PC-3 (cell line): ENCODE measurements around the gene EPB41L4B. TPM values are rescaled to one million over a fixed set of nuclear protein-coding genes. Genes with fewer than 3 reads are reported as not detected.

Source experiments
- ATAC-seq: fragments of 200-7000 bp; cut with Tn5 transposase; 2 replicates; pipeline ENCODE4 v1.9.1; 2020; ENCODE audit warnings: mild to moderate bottlenecking, moderate library complexity
- BruUV-seq: library from RNA; stranded (reverse); fragments of 400-500 nt; replicated peaks from 2 replicates; lab custom pipeline; 2021; lab: Mats Ljungman, UMichigan
- CTCF ChIA-PET: fragments of 300-600 bp; sonication (Branson Sonifier 250); formaldehyde crosslinking; loops from one replicate; lab custom pipeline; 2022; ENCODE audit warnings: antibody characterized with exemption; lab: Charles Lee
- POLR2A ChIA-PET: fragments of 300-600 bp; sonication (Branson Sonifier 250); formaldehyde crosslinking; loops from one replicate; lab custom pipeline; 2022; ENCODE audit warnings: antibody characterized with exemption; ENCODE audit not compliant: unreplicated experiment; lab: Charles Lee
- DNase-seq: peaks from one replicate; pipeline ENCODE4 v3.0.0-alpha.2; 2015
- H2AFZ ChIP-seq: fragments of 300-600 bp; sonication (generic); 2 replicates; pipeline ENCODE4 v1.6.0; 2016; ENCODE audit warnings: antibody characterized with exemption, low read length
- H3F3A ChIP-seq: fragments of 300-600 bp; sonication (generic); one replicate; pipeline ENCODE4 v1.6.0; 2017; ENCODE audit warnings: antibody characterized with exemption, low read length, control low read depth, mild to moderate bottlenecking; ENCODE audit not compliant: unreplicated experiment
- H3K27ac ChIP-seq: fragments of 300-600 bp; sonication (generic); 2 replicates; pipeline ENCODE4 v1.5.1; 2016; ENCODE audit warnings: mild to moderate bottlenecking, low read length
- H3K27me3 ChIP-seq: fragments of 300-600 bp; sonication (generic); 2 replicates; pipeline ENCODE4 v1.6.1; 2016; ENCODE audit warnings: low read length, mixed read lengths
- H3K36me3 ChIP-seq: fragments of 300-600 bp; sonication (generic); 2 replicates; pipeline ENCODE4 v1.6.1; 2016; ENCODE audit warnings: low read depth, mixed run types, low read length, mixed read lengths
- H3K4me1 ChIP-seq: fragments of 300-600 bp; sonication (generic); 2 replicates; pipeline ENCODE4 v1.5.1; 2016; ENCODE audit warnings: low read length; ENCODE audit not compliant: insufficient read depth
- H3K4me2 ChIP-seq: fragments of 300-600 bp; sonication (generic); 2 replicates; pipeline ENCODE4 v1.6.0; 2016; ENCODE audit warnings: low read length
- H3K4me3 ChIP-seq: fragments of 300-600 bp; sonication (generic); 2 replicates; pipeline ENCODE4 v1.5.1; 2016; ENCODE audit warnings: mild to moderate bottlenecking, low read length, mixed read lengths
- H3K79me2 ChIP-seq: fragments of 300-600 bp; sonication (generic); 2 replicates; pipeline ENCODE4 v1.6.1; 2017; ENCODE audit warnings: low read length, mixed read lengths
- H3K9ac ChIP-seq: fragments of 300-600 bp; sonication (generic); 2 replicates; pipeline ENCODE4 v1.6.0; 2016; ENCODE audit warnings: mild to moderate bottlenecking, low read length
- H3K9me2 ChIP-seq: fragments of 300-600 bp; sonication (generic); replicated peaks from 2 replicates; pipeline ENCODE4 v1.6.1; 2016; ENCODE audit warnings: mixed run types, low read length, mixed read lengths
- H3K9me3 ChIP-seq: fragments of 300-600 bp; sonication (generic); 2 replicates; pipeline ENCODE4 v1.6.1; 2016; ENCODE audit warnings: low read length, mixed read lengths
- H4K20me1 ChIP-seq: fragments of 300-600 bp; sonication (generic); 2 replicates; pipeline ENCODE4 v1.6.1; 2016; ENCODE audit warnings: low read length, mixed read lengths
- CTCF ChIP-seq: fragments of 300-600 bp; sonication (generic); conservative IDR thresholded peaks from 2 replicates; pipeline ENCODE4 v1.5.1; 2017; ENCODE audit warnings: antibody characterized with exemption, low read depth, mild to moderate bottlenecking, low read length
- EZH2 ChIP-seq: fragments of 300-600 bp; sonication (generic); IDR thresholded peaks from one replicate; pipeline ENCODE4 v1.6.1; 2017; ENCODE audit warnings: antibody characterized with exemption, mild to moderate bottlenecking, low read length; ENCODE audit not compliant: unreplicated experiment
- EZH2phosphoT487 ChIP-seq: fragments of 300-600 bp; sonication (generic); IDR thresholded peaks from 2 replicates; pipeline ENCODE4 v1.6.1; 2018; ENCODE audit warnings: mild to moderate bottlenecking, antibody characterized with exemption, low read length, borderline replicate concordance
- intact Hi-C: fragments of 100-400 bp; cut with micrococcal nuclease; formaldehyde crosslinking; loops from 2 replicates; pipeline ENCODE4 v1.9.0; 2023
- total RNA-seq: library from RNA; depleted of rRNA; stranded (reverse); fragments of >200 nt; gene quantifications from 2 replicates; pipeline ENCODE4 v1.2.3, GENCODE V29; 2014

The EPB41L4B gene
- total RNA-seq, 1 experiment from 2014 or later: 11.2 TPM

GRCh38 chr9:109182550-109182939, 138.3 kb downstream of the EPB41L4B start:
- Histone ChIP-seq H3K4me3 (no peak overlapping the region), H4K20me1 (no peaks in the 10 kb centered on the region), H3F3A (no peaks in the 10 kb centered on the region), H3K9me3 (no peaks in the 10 kb centered on the region), H3K27me3 (no peaks in the 10 kb centered on the region), H3K36me3 (no peaks in the 10 kb centered on the region), H3K4me1 (no peaks in the 10 kb centered on the region), H3K27ac (no peak overlapping the region), H3K9ac (no peak overlapping the region), H3K9me2 (no peaks in the 10 kb centered on the region), H3K4me2 (no peak overlapping the region), H3K79me2 (no peaks in the 10 kb centered on the region), H2AFZ (no peak overlapping the region)
- BruUV-seq: no TSS peak
- DNase-seq (no peak), ATAC-seq (no peak)
- POLR2A ChIA-PET: no interaction called here
- CTCF ChIA-PET: interaction anchor here (0.6 to 1.2 kb wide), 4 partner anchors 69 to 163 kb away, joined by 3 to 8 read pairs (median 4); no protein-coding TSS in a partner anchor
- intact Hi-C loops: loop anchor here (2.0 to 10.0 kb wide), 2 partner anchors 72 to 138 kb away; partner anchors contain the start of gene EPB41L4B
- TF ChIP-seq CTCF: no peak

- Histone ChIP-seq H3K79me2 (no peaks in the 10 kb centered on the region), H3K36me3 (no peaks in the 10 kb centered on the region), H3K4me3 (no peak overlapping the region), H3K27ac (no peak overlapping the region), H3F3A (no peaks in the 10 kb centered on the region), H3K4me1 (no peaks in the 10 kb centered on the region), H3K4me2 (no peak overlapping the region), H3K9me3 (no peaks in the 10 kb centered on the region), H2AFZ (no peak overlapping the region), H4K20me1 (no peaks in the 10 kb centered on the region), H3K27me3 (no peaks in the 10 kb centered on the region), H3K9me2 (no peaks in the 10 kb centered on the region), H3K9ac (no peak overlapping the region)
- ATAC-seq: no peak
- no TSS peak for BruUV-seq
- ChIA-PET CTCF (interaction anchor here (0.7 kb wide), 1 partner anchor 320 kb away, joined by 4 read pairs; no protein-coding TSS in a partner anchor), POLR2A (no interaction called here)
- TF ChIP-seq EZH2 (no peak), CTCF (no peak), EZH2phosphoT487 (no peak)
- intact Hi-C loops: loop anchor here (10.0 kb wide), 1 partner anchor 74 kb away; no protein-coding TSS in a partner anchor
- no peak for DNase-seq
Measured at GRCh38 chr9:109181284-109181683, 139.6 kb downstream of the EPB41L4B start.

- ATAC-seq (no peak), DNase-seq (no peak)
- CTCF ChIA-PET: no interaction called here
- Histone ChIP-seq H3F3A (no peaks in the 10 kb centered on the region), H3K4me3 (no peak overlapping the region), H3K4me2 (no peak overlapping the region), H3K36me3 (no peaks in the 10 kb centered on the region), H3K9me3 (no peaks in the 10 kb centered on the region), H3K4me1 (no peaks in the 10 kb centered on the region), H3K79me2 (no peaks in the 10 kb centered on the region), H3K9ac (no peak overlapping the region), H3K9me2 (no peaks in the 10 kb centered on the region), H3K27me3 (no peaks in the 10 kb centered on the region), H2AFZ (no peak overlapping the region), H4K20me1 (no peaks in the 10 kb centered on the region), H3K27ac (no peak overlapping the region)
- TF ChIP-seq CTCF: no peak
- TF ChIP-seq EZH2: no peak
- POLR2A ChIA-PET: no interaction called here
- intact Hi-C loops: loop anchor here (10.0 kb wide), 1 partner anchor 75 kb away; no protein-coding TSS in a partner anchor
- BruUV-seq: no TSS peak
Measured at GRCh38 chr9:109179801-109180523, 140.9 kb downstream of the EPB41L4B start.
